GM12892 (cell line): ENCODE data around the gene MMP11.
A peak's percentile ranks its signal among the peaks of the same experiment; 100 is the strongest.

Experiments used
- DNase-seq: peaks from one replicate; pipeline ENCODE4 v3.0.0; 2011; ENCODE audit not compliant: insufficient read length
- FAIRE-seq: peaks from 2 replicates; lab custom pipeline; 2011; peaks lifted over from hg19 to GRCh38; lab: Jason Lieb, UNC
- POLR2A ChIP-seq: IDR thresholded peaks from 2 replicates; pipeline ENCODE4 v1.6.1; 2011; ENCODE audit warnings: low read depth, low read length, control low read depth
- POLR2AphosphoS5 ChIP-seq: IDR thresholded peaks from 2 replicates; pipeline ENCODE4 v1.6.1; 2011; ENCODE audit warnings: low read depth, low read length, control low read depth
- TAF1 ChIP-seq: IDR thresholded peaks from 2 replicates; pipeline ENCODE4 v1.6.1; 2011; ENCODE audit warnings: low read depth, mild to moderate bottlenecking, control low read depth, low read length, borderline replicate concordance

MMP11 gene

DNA sequence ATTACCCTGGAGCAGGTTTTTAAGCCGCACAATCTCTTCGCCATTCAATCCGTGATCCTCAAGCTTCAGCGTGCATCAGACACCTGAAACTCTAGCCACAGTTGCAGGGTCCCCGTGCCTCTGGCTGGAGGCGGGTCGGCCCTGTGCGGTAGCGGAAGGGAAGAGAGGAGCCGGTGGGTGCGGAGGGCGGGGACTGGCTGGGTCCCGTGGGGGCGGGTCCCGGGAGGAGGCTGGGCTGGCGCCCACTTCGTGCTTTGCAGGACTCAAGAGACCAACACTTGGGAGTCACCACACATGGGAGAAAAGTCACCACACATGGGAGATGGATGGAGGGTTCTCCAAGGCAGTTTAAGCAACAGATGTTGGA is 9.1 kb upstream of the MMP11 start:
- peak; percentile 60 for FAIRE-seq
- TF ChIP-seq POLR2A (no peak; the same call in 1 of the 2 replicates), POLR2AphosphoS5 (no peak; the same call in 1 of the 2 replicates), TAF1 (no peak)
- no peak for DNase-seq

DNA sequence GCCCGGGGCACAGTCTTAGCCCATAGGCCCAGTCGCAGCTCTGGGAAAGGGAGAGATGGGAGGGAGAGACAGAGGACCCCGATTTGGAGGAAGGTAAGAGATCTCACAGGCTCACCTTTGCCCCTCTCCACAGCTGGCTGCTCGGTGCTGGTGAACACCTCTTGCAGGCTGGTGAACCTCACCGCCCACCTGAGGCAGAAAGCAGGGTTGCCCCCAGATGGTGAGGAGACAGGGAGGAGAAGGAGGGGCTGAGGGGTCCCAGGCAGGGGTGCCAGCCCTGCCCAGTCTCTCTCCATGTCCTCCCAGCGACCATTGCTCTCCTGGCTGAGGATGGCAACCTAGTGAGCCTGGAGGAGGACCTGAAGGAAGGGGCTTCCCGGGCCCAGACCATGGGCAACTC is 8.7 kb upstream of the MMP11 start:
- DNase-seq (no peak), FAIRE-seq (peak; percentile 44)
- no peak for TF ChIP-seq TAF1
- TF ChIP-seq POLR2AphosphoS5: no peak
- TF ChIP-seq POLR2A: no peak; the same call in 1 of the 2 replicates

DNA sequence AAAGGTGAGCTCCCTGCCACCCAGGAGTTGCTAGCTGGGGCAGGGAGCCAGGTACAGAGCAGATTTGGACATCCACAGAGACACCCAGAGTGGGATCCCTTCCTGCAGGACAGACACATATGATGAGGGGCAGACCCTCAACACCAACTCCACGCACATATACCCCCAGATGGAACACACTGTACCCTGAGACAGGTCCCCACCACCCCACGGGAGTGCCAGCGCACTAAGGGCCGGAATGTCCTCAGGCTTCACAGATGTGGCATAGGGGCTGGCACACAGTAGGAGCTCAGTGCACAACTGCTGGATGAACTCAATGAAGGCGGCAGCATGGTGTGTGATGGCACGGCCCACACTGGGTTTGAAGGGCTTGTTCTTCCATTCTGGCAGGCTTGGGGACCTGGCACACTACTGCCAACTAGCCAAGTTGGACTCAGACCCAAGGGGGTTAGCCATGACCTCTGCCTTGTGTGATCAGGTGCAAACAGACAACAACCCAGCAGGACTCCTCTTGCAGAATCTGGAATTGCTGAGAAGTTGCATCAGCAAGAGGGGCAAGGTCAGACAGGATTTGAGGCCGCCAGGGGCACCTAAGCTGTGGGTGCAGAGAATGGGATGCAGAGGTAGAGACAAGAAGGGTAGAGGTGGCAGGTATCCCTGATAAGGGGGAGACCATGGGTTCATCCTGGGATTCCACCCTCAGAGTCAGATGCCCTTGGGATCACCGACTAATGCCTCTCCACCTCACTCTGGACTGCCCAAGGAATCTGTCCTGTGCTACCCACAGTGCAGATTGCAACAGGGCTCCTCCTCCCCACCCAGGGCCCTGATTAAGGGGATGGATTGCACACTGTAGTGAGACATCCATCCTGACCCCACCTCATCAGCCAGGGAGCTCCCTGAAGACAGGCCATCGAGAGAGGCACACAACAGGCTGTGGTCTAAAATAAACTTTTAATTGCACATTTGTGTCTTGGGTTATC is 7.5 kb upstream of the MMP11 start:
- TF ChIP-seq POLR2AphosphoS5 (no peak), TAF1 (no peak), POLR2A (no peak)
- no peak for DNase-seq
- FAIRE-seq: no peak

DNA sequence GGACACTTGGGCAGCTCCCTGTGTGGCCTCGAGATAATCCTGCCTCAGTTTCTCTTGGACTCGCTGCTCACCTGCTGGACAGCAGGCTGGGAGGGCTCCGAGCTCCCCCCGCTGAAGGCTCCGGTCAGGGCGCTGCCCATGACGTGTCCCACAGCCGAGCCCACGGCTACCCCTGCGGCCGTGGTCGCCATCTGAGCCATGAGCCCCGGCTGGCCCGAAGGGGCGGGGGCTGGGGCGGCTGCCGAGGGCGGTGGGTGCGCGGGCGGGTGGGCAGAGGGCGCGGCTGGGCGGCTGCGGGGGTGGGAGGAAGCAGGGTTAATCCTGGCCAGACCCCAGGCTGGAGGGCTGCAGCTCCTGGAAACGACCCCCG is 5.4 kb upstream of the MMP11 start:
- FAIRE-seq (no peak), DNase-seq (no peak)
- no peak for TF ChIP-seq TAF1
- TF ChIP-seq POLR2AphosphoS5: no peak
- no peak for TF ChIP-seq POLR2A

DNA sequence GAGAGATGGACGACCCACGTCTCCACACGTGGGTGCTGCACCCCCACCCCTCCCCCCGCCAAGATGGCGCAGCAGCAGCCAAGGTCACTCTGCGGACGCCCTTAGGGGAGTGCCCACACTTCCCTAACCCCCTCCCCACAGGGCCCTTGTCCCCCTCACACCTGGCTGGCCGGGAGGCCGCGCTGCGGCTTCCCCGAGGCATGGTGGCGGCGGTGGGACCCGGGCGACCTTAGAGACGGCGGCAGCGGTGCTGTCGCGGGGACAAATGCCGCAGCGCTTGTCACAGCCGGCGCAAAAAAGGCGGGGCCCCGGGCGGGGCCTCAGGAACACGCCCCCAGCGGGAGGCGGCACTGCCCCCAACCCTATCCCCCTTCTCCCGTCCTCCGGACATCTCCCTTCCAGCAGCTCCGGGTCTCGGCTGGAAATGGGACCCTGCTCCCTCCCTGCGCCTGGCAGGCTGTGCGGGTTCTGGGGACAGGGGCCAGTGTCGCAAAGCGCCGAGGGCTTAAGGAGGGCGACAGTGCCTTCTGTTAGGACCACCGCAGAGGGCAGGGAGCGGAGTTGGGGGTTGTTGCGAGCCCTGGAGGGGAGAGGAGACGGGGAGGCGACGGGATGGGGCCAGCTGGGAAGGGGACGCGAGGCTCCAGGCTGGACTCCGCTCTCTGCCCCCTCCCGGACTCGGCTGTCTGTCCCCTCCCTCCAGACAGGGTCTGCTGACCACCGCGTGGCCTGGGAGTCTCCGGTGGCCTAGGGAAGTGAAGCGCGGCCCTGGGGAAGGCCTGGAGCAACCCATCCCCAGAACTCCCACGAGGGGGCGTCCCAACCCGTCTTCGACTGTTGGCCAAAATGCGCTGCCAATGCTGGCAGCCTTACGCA is 4.7 kb upstream of the MMP11 start, which contains the start of gene CHCHD10:
TSS of gene CHCHD10 (minus strand) at position 300 of the 876 bp plus-strand sequence. CDS start at position 202, 98 bp downstream.
- FAIRE-seq (peak; percentile 81), DNase-seq (peak; percentile 82)
- TF ChIP-seq POLR2A (peak; percentile 80), TAF1 (peak; percentile 72), POLR2AphosphoS5 (peak; percentile 72)

DNA sequence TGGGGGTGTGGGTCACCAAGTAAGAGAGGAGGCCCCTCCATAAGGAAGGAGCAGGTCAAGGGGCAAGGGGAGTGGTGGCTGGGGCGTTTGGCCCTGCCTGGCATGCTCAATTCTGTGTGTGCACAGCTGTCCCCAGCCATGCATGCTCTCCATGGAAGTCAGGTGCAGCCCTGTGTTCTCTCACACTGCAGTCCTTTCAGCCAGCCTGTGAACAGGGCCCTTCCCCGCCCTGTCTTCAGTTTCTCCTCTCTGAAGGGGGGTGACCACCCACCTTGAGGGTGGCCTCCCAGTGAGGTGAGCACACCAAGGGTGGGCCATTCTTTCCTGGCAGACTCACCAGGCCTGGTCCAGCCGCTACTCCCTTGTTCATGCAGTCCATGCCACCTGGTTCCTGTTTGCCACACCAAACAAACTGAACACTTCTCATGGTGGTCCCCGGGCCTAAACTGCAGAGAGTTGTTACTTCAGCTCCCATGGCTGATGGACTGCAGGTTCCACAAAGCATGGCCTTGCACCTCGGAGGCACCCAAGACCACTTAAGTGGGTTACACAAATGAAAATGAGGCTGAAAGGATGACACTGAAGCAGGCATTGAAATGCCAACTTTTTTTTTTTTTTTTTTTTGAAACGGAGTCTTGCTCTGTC is 3.2 kb upstream of the MMP11 start:
- FAIRE-seq: no peak
- TF ChIP-seq POLR2A: no peak
- TF ChIP-seq TAF1: no peak
- no peak for TF ChIP-seq POLR2AphosphoS5
- no peak for DNase-seq

DNA sequence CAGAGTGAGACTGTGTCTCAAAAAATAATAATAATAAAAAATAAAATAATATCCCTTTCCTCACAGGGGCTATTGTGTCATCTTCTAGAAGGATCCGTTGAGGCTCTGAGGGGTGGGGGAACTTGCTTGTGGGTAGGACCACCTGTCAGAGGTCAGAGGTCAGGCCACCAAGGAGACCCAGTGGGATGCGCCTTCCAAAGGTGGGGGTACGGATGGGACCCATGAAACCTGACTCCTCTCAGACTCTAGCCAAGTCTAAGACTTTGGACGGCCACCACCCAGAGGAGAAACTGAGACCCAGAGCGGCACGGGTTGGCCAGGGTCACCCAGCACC is 367 bp upstream of the MMP11 start:
- no peak for DNase-seq
- no peak for FAIRE-seq
- TF ChIP-seq POLR2AphosphoS5 (no peak), TAF1 (no peak), POLR2A (no peak)

DNA sequence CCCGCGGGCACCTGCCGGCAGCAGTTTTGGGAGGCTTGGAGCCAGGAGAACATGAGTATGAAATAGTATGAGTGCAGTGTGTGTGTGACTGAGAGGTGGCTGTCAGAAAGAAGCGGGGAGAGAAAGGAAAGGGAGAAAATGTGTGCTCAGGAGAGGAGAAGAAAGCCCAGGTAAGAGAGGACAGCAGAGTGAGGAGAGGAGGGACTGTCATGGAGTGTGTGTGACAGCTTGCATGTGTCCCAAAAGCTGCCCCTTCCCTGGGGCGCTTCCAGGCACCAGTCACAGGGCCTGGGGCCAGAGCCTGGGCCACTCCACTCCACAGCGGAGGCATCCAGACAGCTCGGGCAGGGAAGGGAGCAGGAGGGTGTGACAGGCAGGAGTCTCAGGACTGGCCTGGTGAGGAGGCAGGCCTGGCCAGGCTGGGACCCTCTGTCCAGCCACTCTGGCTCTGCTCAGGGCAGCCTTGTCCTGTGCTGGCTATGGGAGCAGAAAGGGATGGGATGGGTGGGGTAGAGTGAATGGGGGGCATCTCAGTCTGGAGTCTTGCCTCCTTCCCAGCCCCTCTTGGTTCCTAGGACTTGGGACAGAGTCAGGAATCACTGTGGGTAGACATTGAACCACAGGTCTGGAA is 949 bp downstream of the MMP11 start:
- no peak for TF ChIP-seq POLR2AphosphoS5
- TF ChIP-seq TAF1: no peak
- TF ChIP-seq POLR2A: no peak
- no peak for DNase-seq
- no peak for FAIRE-seq

DNA sequence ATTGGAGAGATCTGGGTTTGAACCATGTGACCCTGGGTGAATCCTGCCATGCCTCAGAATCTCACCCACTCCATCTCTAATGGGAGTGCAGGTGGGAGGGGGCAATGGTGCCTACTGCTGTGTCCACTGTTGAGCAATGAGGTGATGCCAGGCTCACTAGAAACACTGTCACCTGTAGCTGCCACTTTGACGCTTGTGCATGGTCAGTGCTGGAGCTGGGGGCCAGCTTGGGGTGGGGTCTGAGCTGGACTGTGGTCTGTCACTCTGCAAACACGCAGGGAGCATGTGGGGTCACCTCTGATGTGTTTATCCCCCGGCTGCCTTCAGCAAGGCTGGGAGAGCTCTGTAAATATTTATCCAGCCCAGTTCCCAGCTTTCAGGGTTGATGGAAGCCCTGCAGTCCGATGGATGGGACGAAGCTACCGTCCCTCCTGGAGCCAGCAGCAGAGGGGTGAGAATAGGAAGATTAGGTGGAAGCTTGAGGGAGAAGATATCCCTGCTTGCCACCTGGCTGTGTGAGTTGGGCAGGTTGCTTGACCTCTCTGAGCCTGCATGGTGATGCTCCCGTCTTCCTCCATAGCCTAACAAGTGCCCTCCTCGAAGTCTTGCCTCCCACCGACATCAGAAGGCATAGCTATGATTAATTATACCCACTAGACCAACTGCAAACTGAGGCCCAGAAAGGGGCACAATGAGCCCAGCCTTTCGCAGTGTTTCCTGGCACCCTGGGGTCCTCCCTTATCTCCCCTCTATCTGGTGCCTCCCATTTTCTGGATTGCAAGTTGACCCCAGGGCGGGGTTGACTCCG is 1.7 kb downstream of the MMP11 start:
- no peak for FAIRE-seq
- TF ChIP-seq POLR2A: no peak
- no peak for TF ChIP-seq POLR2AphosphoS5
- no peak for TF ChIP-seq TAF1
- DNase-seq: no peak
